Measurements from ENCODE around the gene SIDT1.
A peak's percentile ranks its signal among the peaks of the same experiment; 100 is the strongest.
"Not testable (repeated sequence)": the region's sequence is repeated elsewhere in the genome, so short reads cannot be mapped to it uniquely, and the experiment has no call there.

The SIDT1 gene

DNA sequence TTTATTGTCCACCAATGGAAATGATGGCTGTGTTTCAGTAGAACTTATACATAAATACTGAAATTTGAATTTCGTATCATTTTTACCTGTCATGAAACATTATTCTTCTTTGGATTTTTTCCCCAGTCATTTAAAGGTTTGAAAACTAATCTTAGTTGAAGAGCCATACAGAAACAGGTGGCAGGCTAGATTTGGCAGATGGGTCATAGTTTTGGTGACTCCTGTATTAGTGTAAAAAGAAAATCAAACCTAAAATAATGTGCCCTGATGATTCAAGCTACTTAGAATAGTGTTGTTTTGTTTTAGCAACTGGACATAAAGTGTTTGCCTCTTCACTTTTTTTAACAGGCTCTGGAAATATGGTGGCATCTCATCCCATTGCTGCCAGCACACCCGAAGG is 68.9 kb downstream of the SIDT1 start:
- DNase-seq, result no peak

DNA sequence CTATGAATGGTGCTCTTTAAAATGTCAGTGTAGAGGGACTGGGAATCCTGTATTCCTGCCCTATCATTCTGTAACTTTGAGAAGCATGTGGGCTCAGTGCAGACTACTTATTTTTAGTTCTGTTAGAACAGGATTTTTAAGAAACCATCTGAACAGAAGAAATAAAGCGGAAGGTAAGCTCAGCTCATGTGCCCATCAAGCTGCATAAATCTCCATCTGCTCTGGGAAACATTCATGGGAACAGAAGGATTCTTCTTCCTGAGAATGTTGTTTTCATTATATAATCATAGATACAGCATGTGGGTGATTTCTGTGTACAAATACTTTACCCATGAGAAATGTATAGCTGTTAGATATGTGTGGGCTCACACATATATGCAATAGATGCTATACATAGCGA is 69.9 kb downstream of the SIDT1 start:
- no peak for DNase-seq

DNA sequence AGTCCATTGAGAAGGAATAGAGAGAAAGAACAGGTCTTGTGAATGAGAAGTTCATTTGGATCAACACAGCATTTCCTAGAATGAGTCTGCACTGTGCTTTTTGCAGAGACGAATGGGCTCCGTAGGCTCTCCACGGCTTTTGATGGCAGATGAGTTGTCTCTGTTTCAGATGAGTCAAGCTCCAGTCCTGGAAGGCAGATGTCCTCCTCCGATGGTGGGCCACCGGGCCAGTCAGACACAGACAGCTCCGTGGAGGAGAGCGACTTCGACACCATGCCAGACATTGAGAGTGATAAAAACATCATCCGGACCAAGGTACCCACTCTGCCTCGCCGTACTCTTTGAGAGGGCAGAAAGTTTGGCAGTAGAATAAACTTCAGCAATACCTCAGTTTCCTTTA is 70.5 kb downstream of the SIDT1 start:
- no peak for DNase-seq

- DNase-seq, result peak; percentile 12
Observed at GRCh38 chr3:113606539-113607218, 74.3 kb downstream of the SIDT1 start.

DNA sequence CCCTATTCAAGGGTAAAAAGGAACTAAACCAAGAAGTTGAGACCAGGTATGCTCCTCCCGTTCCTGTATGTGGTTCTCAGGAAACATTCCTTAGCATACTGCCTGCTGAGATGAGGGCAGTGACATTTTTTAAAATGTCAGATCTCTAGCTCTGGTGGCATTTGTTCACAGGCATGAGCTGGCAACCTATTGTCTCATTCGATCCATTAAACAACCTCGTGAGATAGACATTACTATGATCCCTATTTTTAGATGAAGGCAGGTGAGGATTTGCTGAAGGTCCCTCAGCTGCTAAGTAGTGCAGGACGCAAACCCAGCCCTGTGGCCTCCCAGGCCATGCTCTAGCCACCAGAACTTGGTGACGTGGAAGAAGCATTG is 74.9 kb downstream of the SIDT1 start:
- no peak for DNase-seq

DNA sequence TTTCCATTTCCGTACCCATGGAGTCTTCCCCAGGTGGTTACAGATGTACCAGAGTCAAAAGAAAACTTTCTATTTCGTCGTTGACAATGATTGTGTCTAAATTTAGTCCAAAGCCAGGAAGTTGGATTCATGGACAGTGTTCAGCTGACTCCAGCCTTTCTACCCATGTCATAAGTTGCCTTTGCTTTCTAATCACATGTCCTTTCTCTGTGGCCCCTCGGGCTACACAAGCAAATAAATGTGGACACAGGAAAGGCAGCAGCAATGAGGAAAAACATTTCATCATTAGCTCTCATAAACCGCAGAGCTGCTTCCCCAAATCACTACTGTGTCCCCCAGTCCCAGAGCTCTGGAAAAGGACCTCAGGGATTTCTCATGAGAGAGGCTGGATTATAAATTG is 82.0 kb downstream of the SIDT1 start:
- no peak for DNase-seq

DNA sequence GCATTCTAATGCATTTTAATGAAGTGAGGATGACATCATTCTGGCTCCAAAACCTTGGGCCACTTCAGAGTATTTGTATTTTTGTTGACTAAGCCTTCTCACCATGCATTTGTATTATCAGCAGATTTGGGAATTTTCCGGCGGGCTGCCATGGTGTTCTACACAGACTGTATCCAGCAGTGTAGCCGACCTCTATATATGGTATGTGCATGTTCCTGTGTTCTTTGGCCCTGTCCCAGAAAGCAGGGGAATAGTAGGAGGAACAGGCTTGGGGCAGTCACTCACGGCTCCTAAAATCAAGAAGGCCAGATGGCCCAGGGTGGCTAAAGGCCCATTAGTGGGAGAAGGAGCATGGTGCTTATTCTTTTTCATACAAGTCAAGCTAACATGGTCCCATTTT is 83.6 kb downstream of the SIDT1 start:
- DNase-seq, result no peak

- no peak for DNase-seq
Observed at GRCh38 chr3:113617726-113618125, 85.4 kb downstream of the SIDT1 start.

GRCh38 chr3:113620091-113620490 is 87.7 kb downstream of the SIDT1 start:
- no peak for DNase-seq

- no peak for DNase-seq
Observed at GRCh38 chr3:113623324-113623723, 91.0 kb downstream of the SIDT1 start.

GRCh38 chr3:113623811-113624210 is 91.5 kb downstream of the SIDT1 start:
- DNase-seq, result no peak

GRCh38 chr3:113625834-113626233 is 93.5 kb downstream of the SIDT1 start:
- DNase-seq, result no peak

GRCh38 chr3:113626503-113627371 is 94.4 kb downstream of the SIDT1 start:
- no peak for DNase-seq

DNA sequence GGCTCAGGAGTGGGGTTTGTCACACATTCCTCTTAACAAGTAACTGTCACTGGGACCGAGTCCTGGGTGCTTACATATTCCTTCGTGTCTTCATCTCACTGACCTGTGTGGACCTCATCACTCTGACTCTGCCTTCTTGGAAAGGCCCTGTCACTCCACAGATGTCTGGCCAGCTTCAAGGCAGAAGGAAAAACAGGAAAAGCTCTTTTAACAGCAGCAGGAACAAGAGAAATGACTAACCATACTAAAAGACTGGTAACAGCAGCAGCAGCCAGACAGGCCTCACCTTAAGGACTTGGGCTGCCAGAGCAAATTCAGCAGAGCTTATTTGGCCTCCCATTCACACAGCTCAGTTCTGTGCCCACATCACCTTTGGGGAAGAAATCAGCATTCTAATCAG is 96.0 kb downstream of the SIDT1 start:
- no peak for DNase-seq

DNA sequence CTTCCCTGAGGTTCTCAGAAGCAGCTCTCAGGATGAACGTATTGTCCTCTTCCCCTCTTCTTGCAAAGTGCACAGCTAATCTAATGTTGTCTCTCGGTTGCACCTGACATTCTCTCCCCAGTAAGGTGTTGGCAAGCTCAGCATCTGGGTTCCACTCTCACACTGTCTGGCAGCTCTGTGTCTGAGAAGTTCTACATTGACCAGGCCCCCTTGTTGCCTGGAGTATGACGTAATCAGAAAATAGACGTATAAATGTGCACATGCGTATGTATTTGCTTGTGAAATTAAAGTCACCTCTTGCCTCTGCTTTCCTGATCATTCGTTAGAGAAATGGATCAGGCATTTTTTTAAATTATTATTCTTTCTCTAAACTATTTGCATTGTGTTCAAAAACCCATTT is 96.4 kb downstream of the SIDT1 start:
- no peak for DNase-seq

GRCh38 chr3:113629584-113630421 is 97.4 kb downstream of the SIDT1 start:
- no peak for DNase-seq

- DNase-seq, result no peak
Observed at GRCh38 chr3:113630956-113631542, 98.7 kb downstream of the SIDT1 start.

- DNase-seq, result no peak
Observed at GRCh38 chr3:113631573-113631972, 99.2 kb downstream of the SIDT1 start.

DNA sequence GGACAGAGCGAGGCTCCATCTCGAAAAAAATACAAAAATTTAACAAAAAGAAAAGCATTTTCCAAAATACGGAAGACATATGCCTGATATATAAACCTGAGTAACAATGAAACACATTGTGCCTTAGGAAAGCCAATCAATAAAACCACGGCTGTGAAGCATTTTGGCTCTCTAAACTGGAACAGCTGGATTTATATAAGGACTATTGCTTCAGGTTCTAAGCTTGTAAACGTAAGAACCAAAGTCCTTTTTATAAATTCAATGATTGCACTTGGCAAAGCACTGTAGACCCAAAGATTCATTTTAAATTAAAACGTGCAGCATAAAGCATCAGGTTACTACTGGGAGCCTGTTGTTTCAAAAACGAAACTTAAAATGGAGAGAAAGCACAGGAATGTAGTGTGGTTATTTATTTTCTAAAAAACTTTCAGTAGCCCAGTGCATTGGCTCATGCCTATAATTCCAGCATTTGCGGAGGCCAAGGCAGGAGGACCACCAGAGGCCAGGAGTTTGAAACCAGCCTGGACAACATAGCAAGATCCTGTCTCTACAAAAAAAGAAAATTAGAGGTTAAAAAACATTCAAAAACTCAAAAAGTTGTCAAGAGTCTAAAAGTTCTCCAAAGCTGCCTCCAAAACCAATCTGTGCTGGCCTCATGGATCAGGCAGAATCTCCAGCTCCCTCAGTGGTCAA is 102.6 kb downstream of the SIDT1 start:
- DNase-seq, result no peak

DNA sequence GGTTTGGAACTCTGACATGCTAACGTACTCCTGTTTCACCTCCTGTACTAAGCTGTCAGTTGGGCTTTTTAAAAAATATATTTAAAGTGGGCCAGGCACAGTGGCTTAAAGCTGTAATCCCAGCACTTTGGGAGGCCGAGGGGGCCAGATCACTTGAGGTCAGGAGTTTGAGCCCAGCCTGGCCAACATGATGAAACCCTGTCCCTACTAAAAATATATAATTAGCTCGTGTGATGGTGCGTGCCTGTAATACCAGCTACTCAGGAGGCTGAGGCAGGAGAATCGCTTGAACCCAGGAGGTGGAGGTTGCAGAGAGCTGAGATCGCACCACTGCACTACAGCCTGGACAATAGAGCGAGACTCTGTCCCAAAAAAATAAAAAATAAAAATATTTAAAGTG is 103.7 kb downstream of the SIDT1 start:
- not testable (repeated sequence) for DNase-seq

GRCh38 chr3:113637756-113638155 is 105.4 kb downstream of the SIDT1 start:
- DNase-seq, result no peak

DNA sequence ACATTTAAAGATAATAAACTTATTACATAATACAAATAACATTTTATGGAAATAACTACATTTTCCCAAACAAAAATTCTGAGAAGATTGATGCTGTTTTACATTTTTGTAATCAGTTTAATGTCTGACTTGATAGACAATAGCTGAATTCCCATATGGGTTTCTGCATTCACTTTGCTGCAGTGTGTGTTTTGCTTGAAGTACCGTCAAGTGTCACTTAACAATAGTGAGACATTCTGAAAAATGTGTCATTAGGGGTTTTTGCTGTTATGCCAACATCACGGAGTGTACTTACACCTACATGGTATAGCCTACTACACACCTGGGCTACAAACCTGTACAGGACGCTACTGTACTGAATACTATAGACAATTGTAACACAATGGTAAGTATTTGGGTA is 106.6 kb downstream of the SIDT1 start:
- DNase-seq, result no peak

GRCh38 chr3:113643583-113643982 is 111.2 kb downstream of the SIDT1 start:
- DNase-seq, result no peak
